RWPE2 (cell line): ENCODE data around the gene GPR25.

Experiments used
- ATAC-seq: fragments of 200-7000 bp; cut with Tn5 transposase; 3 replicates; pipeline ENCODE4 v1.9.1; 2021; ENCODE audit warnings: low read depth
- DNase-seq: peaks from one replicate; pipeline ENCODE4 v3.0.0-alpha.2; 2020; ENCODE audit warnings: low spot score
- H3K27ac ChIP-seq: fragments of 450-650 bp; 2 replicates; pipeline ENCODE4 v1.5.1; 2017; ENCODE audit warnings: mild to moderate bottlenecking; ENCODE audit not compliant: poor library complexity, severe bottlenecking
- H3K27me3 ChIP-seq: fragments of 250-450 bp; sonication (Bioruptor Pico); 2 replicates; pipeline ENCODE4 v1.5.1; 2021; ENCODE audit warnings: mild to moderate bottlenecking, moderate library complexity; ENCODE audit not compliant: insufficient read depth, poor library complexity, severe bottlenecking
- H3K36me3 ChIP-seq: fragments of 250-450 bp; sonication (Bioruptor Pico); 2 replicates; pipeline ENCODE4 v1.5.1; 2020; ENCODE audit warnings: low read depth, mild to moderate bottlenecking, moderate library complexity
- H3K4me1 ChIP-seq: fragments of 250-450 bp; sonication (Bioruptor Pico); 2 replicates; pipeline ENCODE4 v1.5.1; 2021; ENCODE audit warnings: mild to moderate bottlenecking, moderate library complexity; ENCODE audit not compliant: insufficient read depth, poor library complexity, severe bottlenecking
- H3K4me3 ChIP-seq: fragments of 250-450 bp; sonication (Bioruptor Pico); 2 replicates; pipeline ENCODE4 v1.5.1; 2021; ENCODE audit warnings: mild to moderate bottlenecking, moderate library complexity; ENCODE audit not compliant: severe bottlenecking
- H3K9me3 ChIP-seq: fragments of 250-450 bp; sonication (Bioruptor Pico); 2 replicates; pipeline ENCODE4 v1.5.1; 2021; ENCODE audit warnings: mild to moderate bottlenecking, moderate library complexity; ENCODE audit not compliant: severe bottlenecking
- CTCF ChIP-seq: fragments of 450-650 bp; IDR thresholded peaks from one replicate; pipeline ENCODE4 v1.5.1; 2017; ENCODE audit warnings: mild to moderate bottlenecking, moderate library complexity; ENCODE audit not compliant: poor library complexity, severe bottlenecking

The GPR25 gene

GRCh38 chr1:200873116-200873670 is 412 bp downstream of the GPR25 start:
- TF ChIP-seq CTCF = no peak
- ATAC-seq = peak; percentile 56
- DNase-seq = no peak
- H3K27me3 ChIP-seq = peaks cover 6% of the 10 kb centered on the region
- no peaks in the 10 kb centered on the region for H3K4me1 ChIP-seq
- H3K36me3 ChIP-seq = no peaks in the 10 kb centered on the region
- H3K4me3 ChIP-seq = peak overlapping the region; percentile 4
- H3K9me3 ChIP-seq = no peaks in the 10 kb centered on the region
- no peak overlapping the region for H3K27ac ChIP-seq

DNA sequence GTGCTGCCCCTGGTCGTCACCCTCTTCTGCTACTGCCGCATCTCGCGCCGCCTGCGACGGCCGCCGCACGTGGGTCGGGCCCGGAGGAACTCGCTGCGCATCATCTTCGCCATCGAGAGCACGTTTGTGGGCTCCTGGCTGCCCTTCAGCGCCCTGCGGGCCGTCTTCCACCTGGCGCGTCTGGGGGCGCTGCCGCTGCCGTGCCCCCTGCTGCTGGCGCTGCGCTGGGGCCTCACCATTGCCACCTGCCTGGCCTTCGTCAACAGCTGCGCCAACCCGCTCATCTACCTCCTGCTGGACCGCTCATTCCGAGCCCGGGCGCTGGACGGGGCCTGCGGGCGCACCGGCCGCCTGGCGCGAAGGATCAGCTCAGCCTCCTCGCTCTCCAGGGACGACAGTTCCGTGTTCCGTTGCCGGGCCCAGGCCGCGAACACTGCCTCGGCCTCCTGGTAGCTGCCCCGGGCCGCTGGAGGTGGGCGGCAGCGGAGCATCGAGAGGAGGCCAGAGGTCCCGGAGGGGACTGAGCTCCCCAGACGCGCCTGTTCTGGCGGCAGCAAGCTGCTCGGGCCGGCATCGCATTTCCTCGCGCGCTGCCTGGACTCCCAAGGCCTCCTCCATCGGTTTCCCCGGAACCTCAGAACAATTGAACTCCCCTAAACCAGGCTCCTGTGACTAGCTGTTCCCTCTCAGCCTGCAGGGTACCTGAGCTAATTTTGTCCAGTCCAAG is 1.1 kb downstream of the GPR25 start:
- no peak overlapping the region for H3K4me3 ChIP-seq
- no peaks in the 10 kb centered on the region for H3K9me3 ChIP-seq
- DNase-seq = no peak
- no peak for TF ChIP-seq CTCF
- H3K36me3 ChIP-seq = no peaks in the 10 kb centered on the region
- H3K27ac ChIP-seq = no peak overlapping the region
- ATAC-seq = no peak
- H3K4me1 ChIP-seq = no peaks in the 10 kb centered on the region
- H3K27me3 ChIP-seq = peaks cover 6% of the 10 kb centered on the region

GRCh38 chr1:200874694-200875093 is 1.9 kb downstream of the GPR25 start:
- DNase-seq (no peak), ATAC-seq (no peak)
- TF ChIP-seq CTCF = no peak
- H3K4me3 ChIP-seq = no peak overlapping the region
- H3K36me3 ChIP-seq = no peaks in the 10 kb centered on the region
- no peaks in the 10 kb centered on the region for H3K4me1 ChIP-seq
- no peak overlapping the region for H3K27ac ChIP-seq
- no peaks in the 10 kb centered on the region for H3K9me3 ChIP-seq
- peaks cover 6% of the 10 kb centered on the region for H3K27me3 ChIP-seq

DNA sequence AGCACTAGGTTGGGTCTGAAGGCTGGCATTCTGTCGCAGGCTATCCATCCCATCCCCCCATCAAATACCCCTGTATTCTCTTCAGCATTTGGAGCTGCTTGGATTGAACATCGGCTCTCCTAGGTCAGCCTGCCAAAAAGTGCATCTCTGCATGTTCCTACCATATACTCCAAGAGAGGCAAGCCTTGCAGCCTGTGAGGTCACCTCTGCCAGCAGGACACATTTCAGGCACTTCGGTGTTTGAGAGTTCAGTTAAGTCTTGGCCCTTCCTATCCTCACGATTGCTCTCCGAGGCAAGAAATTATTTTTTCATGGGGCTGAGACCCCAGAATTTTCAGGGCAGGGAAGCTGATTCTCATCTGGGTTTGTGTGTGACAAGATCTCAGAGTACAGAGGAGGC is 2.6 kb downstream of the GPR25 start:
- Histone ChIP-seq H3K4me1 (no peaks in the 10 kb centered on the region), H3K36me3 (no peaks in the 10 kb centered on the region), H3K27ac (no peak overlapping the region), H3K27me3 (peaks cover 6% of the 10 kb centered on the region), H3K4me3 (no peak overlapping the region), H3K9me3 (no peaks in the 10 kb centered on the region)
- ATAC-seq = no peak
- no peak for DNase-seq
- no peak for TF ChIP-seq CTCF

GRCh38 chr1:200877010-200877409 is 4.2 kb downstream of the GPR25 start:
- Histone ChIP-seq H3K9me3 (no peaks in the 10 kb centered on the region), H3K4me1 (no peaks in the 10 kb centered on the region), H3K4me3 (no peak overlapping the region), H3K27ac (no peak overlapping the region), H3K36me3 (no peaks in the 10 kb centered on the region), H3K27me3 (peaks cover 6% of the 10 kb centered on the region)
- DNase-seq (no peak), ATAC-seq (no peak)
- no peak for TF ChIP-seq CTCF
